Measurements from ENCODE around the gene JARID2.
A peak's percentile ranks its signal among the peaks of the same experiment; 100 is the strongest.
"Not testable (repeated sequence)": the region's sequence is repeated elsewhere in the genome, so short reads cannot be mapped to it uniquely, and the experiment has no call there.

Gene JARID2

GRCh38 chr6:15265787-15266186 lies 19.9 kb downstream of the JARID2 start:
- DNase-seq: no peak

- DNase-seq: peak in 1 of 2 donors; percentile 59
Measured at GRCh38 chr6:15266423-15266996, 20.6 kb downstream of the JARID2 start.

DNA sequence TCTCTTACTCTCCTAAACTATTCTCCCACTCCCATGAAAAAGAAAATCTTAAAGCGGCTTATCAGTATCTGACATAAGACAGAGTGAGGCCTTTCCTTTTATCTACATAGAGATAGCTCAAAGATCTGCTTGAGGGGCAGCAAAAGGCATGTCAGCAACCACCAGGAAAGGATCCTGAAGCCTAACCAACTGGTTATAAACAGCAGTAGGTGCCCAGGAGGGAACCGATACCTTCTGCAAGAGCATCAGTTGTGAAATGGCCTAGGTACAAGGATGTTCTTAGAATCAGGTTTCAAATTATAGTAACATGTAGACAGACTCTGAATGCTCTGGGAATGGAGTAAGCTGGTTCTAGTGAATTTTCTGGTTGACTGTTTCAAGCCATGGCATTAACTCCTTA lies 21.4 kb downstream of the JARID2 start:
- no peak for DNase-seq

GRCh38 chr6:15268137-15268908 lies 22.5 kb downstream of the JARID2 start:
- DNase-seq: no peak

- no peak for DNase-seq
Measured at GRCh38 chr6:15269011-15269410, 23.1 kb downstream of the JARID2 start.

GRCh38 chr6:15269619-15270018 lies 23.8 kb downstream of the JARID2 start:
- DNase-seq: no peak

GRCh38 chr6:15270402-15270801 lies 24.5 kb downstream of the JARID2 start:
- DNase-seq: no peak

- DNase-seq: no peak
Measured at GRCh38 chr6:15272562-15272961, 26.7 kb downstream of the JARID2 start.

DNA sequence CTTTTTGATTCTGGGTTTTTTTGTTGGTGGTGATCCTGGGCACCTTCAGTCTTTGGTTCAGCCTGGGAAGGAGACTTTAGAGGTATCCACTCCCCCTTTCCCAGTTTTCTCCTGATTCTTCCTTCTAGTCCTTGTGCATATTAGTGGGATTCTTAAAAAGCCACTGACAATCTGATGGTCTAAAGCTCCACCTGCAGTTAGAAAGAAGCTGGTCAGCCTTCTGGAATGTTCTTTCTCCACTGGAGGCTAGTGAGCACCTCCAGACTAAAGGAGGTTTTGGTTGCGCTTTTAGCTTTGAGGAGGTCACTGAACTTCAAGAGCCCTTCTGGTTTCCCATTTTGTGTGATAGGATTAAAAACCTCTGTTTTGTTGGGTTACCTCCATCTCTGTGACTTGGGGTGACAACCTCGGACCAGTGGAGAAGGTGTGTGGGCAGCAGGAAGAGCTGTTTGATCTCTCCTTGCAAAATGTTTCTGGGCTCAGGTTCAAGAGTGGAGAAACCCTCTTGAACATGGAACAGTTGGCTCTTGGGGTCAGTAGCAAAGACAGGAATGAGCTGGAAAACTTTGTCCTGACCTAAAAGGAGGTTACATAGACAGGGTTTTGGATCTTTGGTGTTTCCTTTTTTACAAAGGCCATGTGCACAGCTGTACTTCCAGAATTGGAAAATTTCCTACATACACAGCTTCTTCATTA lies 29.0 kb downstream of the JARID2 start:
- no peak for DNase-seq

- no peak for DNase-seq
Measured at GRCh38 chr6:15276036-15276985, 30.4 kb downstream of the JARID2 start.

DNA sequence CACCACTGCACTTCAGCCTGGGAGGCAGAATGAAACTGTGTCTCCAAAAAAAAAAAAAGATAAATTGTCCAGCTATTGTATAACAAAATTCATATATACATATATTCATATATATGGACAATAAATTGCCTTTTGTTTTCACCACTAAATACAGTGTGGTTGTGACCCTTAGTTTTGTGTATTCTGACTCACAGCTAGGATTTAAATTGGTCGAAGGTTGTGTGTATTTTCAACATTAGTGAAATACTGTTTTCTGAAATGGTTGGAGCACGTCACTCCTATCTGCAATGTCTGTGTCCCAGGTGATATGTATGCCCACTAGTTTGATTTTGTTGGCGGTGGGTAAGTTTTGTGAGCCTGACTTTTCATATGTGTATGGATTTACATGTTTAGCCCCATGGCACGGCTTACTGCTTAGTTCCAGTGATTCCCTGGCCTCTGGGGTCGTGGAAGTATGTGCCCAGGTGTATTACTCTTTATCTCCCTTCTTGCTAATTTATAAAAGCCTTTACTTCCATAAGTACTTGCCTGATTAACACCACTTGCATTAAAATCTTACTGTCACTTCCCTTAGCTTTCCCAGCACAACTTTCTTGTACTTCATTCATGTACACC lies 33.3 kb downstream of the JARID2 start:
- DNase-seq: no peak

- peak; percentile 63 for DNase-seq
Measured at GRCh38 chr6:15280028-15280427, 34.2 kb downstream of the JARID2 start.

DNA sequence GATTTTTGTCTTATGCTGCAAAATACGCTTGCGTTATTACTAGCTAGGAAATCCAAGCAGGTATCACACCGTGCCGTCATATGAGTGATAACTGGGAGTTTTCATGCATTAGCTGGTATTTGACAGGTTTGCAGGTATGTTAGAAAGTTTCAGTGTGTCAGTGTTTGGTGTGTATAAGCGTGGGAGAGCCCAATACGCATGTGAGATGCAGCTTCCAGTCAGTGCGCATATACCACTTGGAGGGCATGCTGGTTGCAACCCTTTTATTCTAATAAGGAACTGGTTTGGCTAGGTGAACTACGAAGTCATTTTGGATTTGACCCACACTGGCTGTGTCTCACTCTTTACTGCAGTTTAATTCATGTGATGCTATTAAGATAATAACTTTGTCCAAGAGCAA lies 35.1 kb downstream of the JARID2 start:
- no peak for DNase-seq

DNA sequence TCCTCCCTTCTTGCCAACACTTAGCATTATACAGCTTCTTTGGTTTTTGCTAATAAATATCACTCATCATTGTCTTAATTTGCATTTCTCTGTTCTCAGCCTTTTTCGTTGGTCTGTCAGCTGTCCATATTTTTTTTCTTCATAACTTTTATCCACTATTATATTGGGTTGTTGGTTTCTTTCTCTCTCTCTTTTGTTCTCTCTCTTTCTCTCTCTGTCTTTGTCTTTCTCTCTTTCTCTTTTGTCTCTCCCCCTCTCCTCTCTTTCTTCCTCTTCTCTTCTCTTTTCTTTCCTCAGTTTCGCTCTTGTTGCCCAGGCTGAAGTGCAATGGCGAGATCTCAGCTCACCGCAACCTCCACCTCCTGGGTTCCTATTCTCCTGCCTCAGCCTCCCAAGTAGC lies 36.5 kb downstream of the JARID2 start:
- DNase-seq: no peak

- no peak for DNase-seq
Measured at GRCh38 chr6:15283986-15284361, 38.1 kb downstream of the JARID2 start.

- DNase-seq: no peak
Measured at GRCh38 chr6:15284743-15285142, 38.9 kb downstream of the JARID2 start.

- no peak for DNase-seq
Measured at GRCh38 chr6:15285682-15286294, 39.9 kb downstream of the JARID2 start.

DNA sequence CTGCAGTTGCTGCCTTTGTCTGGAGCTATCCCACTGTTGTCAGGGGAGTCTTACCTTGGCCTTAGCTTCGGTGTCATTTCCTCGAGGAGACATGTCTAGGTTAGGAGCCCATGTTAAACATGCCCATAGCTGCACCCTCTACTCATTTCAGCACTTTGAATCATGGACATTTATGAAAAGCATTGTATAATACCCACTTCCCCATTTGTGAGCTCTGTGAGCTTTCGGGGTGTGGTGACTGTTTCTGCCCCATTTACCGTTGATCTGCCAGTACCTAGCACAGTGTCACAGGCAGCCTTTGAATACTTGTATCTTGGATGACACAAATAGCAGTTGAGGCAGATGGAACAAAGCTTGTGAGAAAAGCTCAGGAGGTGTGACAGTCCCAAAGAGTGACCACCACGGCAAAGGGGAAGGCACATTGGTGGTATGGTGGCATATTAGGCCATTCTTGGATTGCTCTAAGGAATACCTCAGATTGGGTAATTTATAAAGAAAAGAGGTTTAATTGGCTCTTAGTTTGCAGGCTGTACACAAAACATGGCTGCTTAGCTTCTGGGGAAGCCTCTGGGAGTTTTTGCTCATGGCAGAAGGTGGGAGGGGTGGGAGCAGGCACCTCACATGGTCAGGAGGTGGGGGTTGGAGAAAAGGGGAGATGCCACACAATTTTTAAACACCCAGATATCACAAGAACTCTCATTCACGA lies 42.0 kb downstream of the JARID2 start:
- DNase-seq: peak; percentile 65 to 85

- no peak for DNase-seq
Measured at GRCh38 chr6:15288856-15289255, 43.0 kb downstream of the JARID2 start.

DNA sequence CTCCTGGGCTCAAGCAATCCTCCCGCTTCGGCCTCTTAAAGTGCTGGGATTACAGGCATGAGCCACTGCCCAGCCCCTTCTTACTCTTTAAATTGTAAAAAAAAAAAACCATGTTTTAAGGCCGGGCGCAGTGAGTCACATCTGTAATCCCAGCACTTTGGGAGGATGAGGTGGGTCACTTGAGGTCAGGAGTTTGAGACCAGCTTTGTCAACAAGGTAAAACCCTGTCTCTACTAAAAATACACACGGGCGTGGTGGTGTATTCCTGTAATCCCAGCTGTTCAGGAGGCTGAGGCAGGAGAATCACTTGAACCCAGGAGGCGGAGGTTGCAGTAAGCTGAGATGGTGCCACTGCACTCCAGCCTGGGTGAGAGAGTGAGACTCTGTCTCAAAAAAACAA lies 43.6 kb downstream of the JARID2 start:
- DNase-seq: not testable (repeated sequence)

GRCh38 chr6:15290067-15290680 lies 44.3 kb downstream of the JARID2 start:
- DNase-seq: no peak

All from inflammatory macrophage treated with lipopolysaccharide for 1 hour (primary cell).